Activated CD8-positive, alpha-beta memory T cell treated with anti-CD3 and anti-CD28 coated beads for 24 hours (primary cell): ENCODE measurements around the gene IFITM2.

ENCODE experiments used
- DNase-seq: peaks from one replicate; pipeline ENCODE4 v3.0.0-alpha.2; 2020

Gene IFITM2

GRCh38 chr11:307766-308708, at the start of gene IFITM2:
Gene IFITM2, plus strand, starts transcription at chr11:307816. Its CDS starts 377 bp downstream, at chr11:308193.
- peak; percentile 79 for DNase-seq

DNA sequence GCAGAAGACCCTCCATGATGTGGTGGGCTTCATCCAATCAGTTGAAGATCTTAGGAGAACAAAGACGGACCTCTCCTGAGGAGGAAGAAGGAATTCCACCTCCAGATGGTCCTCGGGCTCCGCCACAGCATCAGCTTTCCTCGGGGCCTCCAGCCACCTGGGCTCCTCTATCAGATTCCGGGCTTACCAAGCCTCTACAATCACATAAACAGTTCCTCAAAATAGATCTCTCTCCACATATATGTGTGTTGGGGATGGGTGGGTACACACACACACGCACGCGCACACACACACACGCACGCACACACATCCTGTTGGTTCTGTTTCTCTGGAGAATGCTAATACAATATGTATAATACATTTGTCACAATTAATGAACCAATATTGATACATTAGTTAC, 48.2 kb upstream of the IFITM2 start:
- no peak for DNase-seq

GRCh38 chr11:261624-262023, 46.0 kb upstream of the IFITM2 start:
- DNase-seq = no peak

- DNase-seq = peak; percentile 82
Measured at GRCh38 chr11:266676-267439, 40.8 kb upstream of the IFITM2 start.

DNA sequence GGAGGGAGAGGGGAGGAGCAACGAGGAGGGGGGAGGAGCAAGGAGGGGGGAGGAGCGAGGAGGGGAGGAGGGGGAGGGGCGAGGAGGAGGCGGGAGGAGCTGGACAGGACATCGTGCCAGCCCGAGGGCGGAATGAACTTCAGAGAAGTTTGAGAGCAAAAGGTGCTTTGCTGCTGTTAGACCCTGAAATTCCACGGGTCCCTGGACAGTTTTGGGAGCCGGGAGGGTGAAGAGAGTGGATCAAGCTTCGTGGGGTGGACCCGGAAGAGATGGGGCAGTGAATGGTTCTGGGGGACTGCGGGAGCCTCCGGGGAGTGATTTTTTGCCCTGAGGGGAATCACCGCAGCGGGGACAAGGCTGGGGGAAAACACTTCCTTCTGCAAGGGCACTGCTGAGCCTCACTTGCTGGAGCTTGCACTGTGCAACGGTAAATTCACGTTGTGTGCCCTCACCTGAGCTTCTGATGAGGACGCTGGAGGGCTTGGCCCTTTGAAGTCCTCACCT, 40.1 kb upstream of the IFITM2 start:
- DNase-seq = peak; percentile 83

- DNase-seq = peak; percentile 70
Measured at GRCh38 chr11:268716-269145, 38.9 kb upstream of the IFITM2 start.

DNA sequence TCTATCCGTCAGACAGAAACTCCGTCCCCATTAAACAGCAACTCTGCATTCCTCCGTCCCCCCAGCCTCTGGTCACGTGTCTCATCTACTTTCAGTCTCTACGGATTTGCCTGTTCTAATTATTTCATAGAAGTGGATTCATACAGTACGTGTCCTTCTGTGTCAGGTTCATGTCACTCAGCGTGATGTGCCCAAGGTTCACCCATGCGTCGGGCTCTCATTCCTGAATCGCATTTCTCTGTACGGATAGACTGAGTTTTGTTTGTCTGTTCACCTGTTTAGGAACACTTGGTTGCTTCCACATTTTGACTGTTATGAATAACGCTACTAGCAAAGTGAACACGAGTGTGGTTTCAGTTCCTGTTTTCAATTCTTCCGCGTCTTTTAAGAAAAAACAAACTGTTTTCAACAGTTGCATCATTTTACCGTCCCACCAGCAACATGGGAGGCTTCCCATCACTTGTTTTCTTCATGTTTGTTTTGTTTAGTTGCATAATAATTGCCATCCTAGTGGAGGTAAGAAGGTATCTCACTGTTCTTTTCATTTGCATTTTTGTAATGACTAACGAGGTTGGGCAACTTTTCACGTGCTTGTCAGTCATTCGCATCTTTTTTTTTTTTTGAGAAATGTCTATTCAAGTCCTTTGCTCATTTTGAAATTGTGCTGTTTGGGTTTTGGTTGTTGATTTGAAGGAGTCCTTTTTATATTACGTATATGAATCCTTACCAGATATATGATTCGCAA, 38.3 kb upstream of the IFITM2 start:
- DNase-seq = peak; percentile 80

DNA sequence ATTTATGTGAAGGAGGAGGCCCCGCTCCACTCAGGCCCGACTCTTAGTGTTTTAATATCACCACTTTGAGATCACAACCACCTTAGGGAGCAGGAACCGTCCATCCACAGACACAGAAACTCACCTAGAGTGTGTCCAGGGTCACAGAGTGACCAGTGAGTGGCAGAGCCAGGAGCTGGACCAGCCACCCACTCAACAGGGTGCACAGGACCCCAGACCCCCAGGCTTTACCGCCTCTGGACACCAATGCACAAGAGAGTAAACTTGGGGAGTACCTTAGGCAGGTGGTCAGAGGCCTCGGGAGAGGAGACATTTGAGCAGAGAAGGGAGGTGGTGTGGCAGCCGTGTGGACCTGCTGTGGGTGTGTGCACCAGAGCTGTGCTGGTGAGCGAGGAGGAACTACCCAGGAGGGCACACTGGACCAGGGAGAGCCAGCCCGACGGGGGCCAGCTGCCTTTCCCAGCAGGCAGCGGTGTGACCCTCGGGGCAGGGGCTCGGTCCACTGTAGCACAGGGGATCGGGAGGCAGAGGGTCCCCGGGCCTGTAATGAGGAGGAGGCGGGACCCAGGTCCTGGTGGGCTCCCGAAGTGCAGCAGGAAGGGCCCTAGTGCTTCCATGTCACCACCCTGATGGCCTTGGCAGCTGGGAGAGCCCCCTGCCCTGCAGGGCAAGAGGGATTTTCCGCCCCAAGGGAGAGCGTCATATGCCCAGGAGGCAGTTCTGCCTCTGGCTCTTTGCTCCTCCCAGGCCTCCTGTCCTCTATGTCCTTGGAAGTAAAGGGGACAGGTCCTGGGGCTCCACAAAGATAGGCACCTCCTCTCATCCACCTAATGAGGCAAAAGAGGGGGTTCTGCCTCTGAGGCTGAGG, 36.9 kb upstream of the IFITM2 start:
- no peak for DNase-seq

DNA sequence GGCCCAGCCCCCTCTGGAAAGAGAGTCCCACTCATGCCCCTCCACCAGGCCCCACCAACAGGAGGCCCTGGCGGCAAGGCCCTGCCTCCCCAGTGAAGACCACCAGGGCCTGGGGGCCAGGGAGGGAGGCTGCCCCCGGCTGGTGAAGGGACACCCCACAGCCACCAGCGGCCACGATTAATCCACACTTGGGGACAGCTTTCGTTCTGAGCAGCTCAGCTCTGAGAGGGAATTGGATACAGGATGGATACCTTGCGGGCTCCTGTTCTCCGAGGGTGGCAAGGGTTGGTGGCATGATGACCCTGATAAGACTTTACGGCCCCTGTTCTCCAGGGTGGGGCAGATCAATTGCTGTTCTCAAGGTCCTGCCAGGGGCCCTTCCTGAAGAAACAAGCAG, 36.3 kb upstream of the IFITM2 start:
- DNase-seq = no peak

DNA sequence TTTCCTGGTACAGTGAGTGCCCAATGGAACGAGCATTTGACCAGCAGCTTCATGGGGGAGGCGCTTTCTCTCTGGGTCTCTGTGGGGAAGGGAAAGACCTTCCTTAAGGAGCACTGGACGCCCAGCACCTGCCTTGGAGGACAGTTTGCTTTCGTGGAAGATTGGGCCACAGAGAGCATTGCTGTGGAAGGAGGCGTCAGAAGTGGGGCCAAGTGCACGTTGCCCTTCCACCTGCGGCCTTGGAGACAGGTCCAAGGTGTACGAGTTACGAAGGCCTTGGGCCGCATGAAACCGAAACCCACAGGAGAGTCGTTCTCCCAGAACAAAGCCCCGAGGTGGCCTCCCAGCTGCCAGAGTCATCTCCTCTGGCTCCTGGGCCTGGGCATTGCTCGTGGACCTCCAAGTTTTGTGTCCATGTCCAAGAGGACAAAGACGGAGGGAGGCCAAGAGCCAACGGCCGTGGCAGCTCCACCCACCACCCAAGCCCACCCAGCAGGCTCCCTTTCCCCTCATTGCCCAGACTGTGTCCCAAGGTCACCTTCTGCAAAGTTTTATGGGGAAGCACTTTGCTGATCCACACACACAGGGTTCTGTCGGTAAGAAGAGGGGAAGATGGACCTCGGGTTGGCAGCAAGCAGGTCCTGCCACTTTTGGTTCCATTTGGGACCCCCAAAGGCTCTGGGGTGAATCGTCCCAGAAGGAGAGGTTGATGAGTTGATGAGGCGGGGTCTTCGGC, 35.3 kb upstream of the IFITM2 start:
- DNase-seq = peak; percentile 38

DNA sequence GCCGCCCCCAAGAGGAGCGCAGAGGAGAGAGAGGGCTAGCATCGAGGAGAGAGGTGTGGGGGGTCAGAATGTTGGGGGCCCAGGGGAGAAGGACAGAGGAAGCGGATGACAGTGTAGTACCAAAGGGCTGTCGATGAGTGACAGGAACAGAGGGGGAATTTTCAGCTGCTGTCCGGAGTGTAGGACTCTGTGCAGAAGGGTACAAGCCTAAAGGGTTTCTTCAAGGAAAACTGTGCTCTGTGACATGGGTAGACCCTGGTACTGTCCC, 34.8 kb upstream of the IFITM2 start:
- no peak for DNase-seq

- no peak for DNase-seq
Measured at GRCh38 chr11:276219-276618, 31.4 kb upstream of the IFITM2 start.

DNA sequence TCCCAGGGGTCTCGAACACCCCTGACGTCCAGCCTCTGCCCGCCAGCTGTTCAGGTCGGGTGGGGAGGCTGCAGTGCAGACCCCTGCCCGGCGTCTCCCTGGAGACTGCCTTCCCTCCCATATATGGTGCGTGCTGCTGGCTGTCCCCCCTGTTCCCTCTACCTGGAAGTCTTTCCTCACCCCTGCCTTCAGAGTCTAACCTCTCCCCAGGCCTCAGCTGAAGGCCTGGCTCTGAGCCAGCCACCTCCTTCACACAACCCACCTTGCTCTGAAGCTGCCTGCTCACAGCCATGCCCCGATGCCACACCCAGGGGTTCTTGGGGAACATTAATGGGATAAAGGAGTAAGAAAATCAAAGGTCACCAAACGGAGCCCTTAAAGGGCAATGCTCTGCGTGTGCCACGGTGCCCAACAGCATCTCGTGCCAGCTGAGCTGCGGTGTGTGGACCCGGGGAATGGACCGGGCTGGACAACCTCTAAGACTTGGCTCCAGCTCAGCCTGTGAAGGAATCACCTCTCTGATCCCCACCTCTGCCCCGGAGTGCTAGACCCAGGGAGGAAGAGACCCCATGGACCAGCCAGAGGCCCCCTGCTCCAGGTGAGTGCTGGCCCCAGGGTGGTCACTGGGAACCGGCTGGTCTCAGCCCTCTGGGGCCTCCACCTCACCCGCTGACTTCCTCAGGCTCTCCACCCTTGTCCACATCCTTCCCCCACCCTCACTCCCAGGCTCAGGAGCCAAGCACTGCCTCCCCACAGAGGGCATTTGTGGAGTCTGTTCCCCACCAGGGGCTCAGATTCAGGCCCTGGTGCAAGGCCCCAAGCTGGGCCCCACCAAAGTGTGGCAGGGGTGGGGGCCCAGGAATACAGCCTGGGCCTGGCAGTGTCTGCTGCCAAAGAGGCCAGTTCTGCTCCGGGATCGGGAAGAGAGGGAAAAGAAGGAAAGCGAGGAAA, 29.3 kb upstream of the IFITM2 start, which contains the start of gene NLRP6:
Gene NLRP6, plus strand, starts transcription at position 407 of the 951 bp plus-strand sequence. Its CDS starts 163 bp downstream, at position 570.
- peak; percentile 63 for DNase-seq

DNA sequence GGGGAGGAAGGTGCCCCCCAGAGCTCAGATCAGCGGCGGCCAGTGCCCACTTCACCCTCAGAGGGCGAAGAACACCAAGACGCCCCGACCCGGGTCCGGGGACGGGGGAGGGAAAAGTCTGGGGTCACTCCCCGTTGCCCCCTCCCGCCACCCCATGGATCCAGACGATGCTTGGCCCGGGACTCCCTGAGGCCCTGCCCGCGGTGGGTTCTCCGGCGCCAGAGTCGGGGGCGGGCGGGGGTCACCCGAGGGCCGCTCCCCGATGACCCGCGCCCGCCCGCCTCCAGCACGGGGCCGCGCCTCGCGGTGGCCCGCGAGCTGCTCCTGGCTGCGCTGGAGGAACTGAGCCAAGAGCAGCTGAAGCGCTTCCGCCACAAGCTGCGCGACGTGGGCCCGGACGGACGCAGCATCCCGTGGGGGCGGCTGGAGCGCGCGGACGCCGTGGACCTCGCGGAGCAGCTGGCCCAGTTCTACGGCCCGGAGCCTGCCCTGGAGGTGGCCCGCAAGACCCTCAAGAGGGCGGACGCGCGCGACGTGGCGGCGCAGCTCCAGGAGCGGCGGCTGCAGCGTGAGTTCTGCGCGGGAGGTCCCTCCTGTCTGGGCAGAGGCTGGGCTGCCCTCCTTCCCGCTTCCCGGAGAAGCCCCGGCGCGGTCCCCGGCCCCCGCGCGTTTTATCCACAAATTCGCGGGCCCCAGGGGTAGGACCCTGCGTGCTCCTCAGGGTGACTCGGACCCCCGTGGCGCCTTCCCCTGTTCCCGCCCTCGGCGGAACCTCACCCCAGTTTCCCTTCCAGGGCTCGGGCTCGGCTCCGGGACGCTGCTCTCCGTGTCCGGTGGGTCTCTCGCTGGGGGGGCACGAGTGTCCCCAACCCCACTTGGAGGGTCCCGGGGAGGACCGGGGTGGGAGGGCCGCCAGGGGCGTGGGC, 28.3 kb upstream of the IFITM2 start:
- peak; percentile 64 for DNase-seq

- DNase-seq = peak; percentile 75
Measured at GRCh38 chr11:279966-280705, 27.5 kb upstream of the IFITM2 start.

DNA sequence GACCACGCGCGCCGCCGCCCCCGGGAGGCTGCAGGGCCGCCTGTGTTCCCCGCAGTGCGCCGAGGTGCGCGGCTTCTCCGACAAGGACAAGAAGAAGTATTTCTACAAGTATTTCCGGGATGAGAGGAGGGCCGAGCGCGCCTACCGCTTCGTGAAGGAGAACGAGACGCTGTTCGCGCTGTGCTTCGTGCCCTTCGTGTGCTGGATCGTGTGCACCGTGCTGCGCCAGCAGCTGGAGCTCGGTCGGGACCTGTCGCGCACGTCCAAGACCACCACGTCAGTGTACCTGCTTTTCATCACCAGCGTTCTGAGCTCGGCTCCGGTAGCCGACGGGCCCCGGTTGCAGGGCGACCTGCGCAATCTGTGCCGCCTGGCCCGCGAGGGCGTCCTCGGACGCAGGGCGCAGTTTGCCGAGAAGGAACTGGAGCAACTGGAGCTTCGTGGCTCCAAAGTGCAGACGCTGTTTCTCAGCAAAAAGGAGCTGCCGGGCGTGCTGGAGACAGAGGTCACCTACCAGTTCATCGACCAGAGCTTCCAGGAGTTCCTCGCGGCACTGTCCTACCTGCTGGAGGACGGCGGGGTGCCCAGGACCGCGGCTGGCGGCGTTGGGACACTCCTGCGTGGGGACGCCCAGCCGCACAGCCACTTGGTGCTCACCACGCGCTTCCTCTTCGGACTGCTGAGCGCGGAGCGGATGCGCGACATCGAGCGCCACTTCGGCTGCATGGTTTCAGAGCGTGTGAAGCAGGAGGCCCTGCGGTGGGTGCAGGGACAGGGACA, 26.7 kb upstream of the IFITM2 start:
- peak; percentile 80 for DNase-seq

GRCh38 chr11:281486-282161, 26.0 kb upstream of the IFITM2 start:
- DNase-seq = no peak
